Spleen (tissue), 11 donors: ENCODE data around the gene RBM5. TPM values are rescaled to one million over a fixed set of nuclear protein-coding genes. Genes with fewer than 3 reads are reported as not detected.

Experiments used
- DNase-seq: peaks from one replicate; pipeline ENCODE4 v3.0.0-alpha.2; 2020
- H3K27ac ChIP-seq, 8 donors: fragments of 200-600 bp; sonication (generic) in 7 of 8; 1 replicate in 4 of 8; 2 replicates in 4 of 8; pipeline versions ENCODE4 v1.5.0 to v1.8.0; 2016 to 2021; ENCODE audit warnings: inconsistent platforms in 4 of 8, mild to moderate bottlenecking in 4 of 8, moderate library complexity in 1 of 8
- H3K27me3 ChIP-seq, 7 donors: fragments of 200-600 bp; sonication (generic) in 6 of 7; replicated peaks in 1 of 7; 1 replicate in 4 of 7; 2 replicates in 3 of 7; pipeline versions ENCODE4 v1.5.0 to v1.8.0; 2016 to 2021; ENCODE audit warnings: inconsistent platforms in 3 of 7, mild to moderate bottlenecking in 1 of 7
- H3K36me3 ChIP-seq, 6 donors: fragments of 200-600 bp; sonication (generic) in 5 of 6; 1 replicate in 4 of 6; 2 replicates in 2 of 6; pipeline versions ENCODE4 v1.5.0 to v1.8.0; 2016 to 2021; ENCODE audit warnings: inconsistent platforms in 2 of 6
- H3K4me1 ChIP-seq, 6 donors: fragments of 200-600 bp; sonication (generic) in 5 of 6; 1 replicate in 3 of 6; 2 replicates in 3 of 6; pipeline versions ENCODE4 v1.5.0 to v1.8.0; 2016 to 2021; ENCODE audit warnings: inconsistent platforms in 3 of 6
- H3K4me3 ChIP-seq, 8 donors: fragments of 200-600 bp; sonication (generic) in 7 of 8; 1 replicate in 4 of 8; 2 replicates in 4 of 8; pipeline versions ENCODE4 v1.5.0 to v1.8.0; 2016 to 2021; ENCODE audit warnings: inconsistent platforms in 4 of 8, mild to moderate bottlenecking in 4 of 8, moderate library complexity in 2 of 8
- H3K9me3 ChIP-seq, 8 donors: fragments of 200-600 bp; sonication (generic) in 7 of 8; 1 replicate in 4 of 8; 2 replicates in 4 of 8; pipeline versions ENCODE4 v1.5.0 to v1.8.0; 2016 to 2021; ENCODE audit warnings: inconsistent platforms in 4 of 8
- POLR2A ChIP-seq, 3 donors: fragments of 450-650 bp; IDR thresholded peaks; one replicate each; pipeline ENCODE4 v1.5.1; 2017; ENCODE audit warnings: antibody characterized with exemption in 3 of 3, mild to moderate bottlenecking in 1 of 3
- POLR2AphosphoS5 ChIP-seq, 3 donors: sonication (generic); formaldehyde crosslinking; IDR thresholded peaks; one replicate each; pipeline ENCODE4 v1.5.1; 2017; ENCODE audit warnings: antibody characterized with exemption in 3 of 3
- WGBS, 5 donors: extraction: QIAGEN DNeasy Blood & Tissue Kit in 3 of 5; methylation state at CpG; one replicate each; pipeline versions ENCODE4 v1.1.5 to v1.1.7; 2013 to 2018; 5-methylcytosine and 5-hydroxymethylcytosine counted together
- intact Hi-C: fragments of 100-400 bp; cut with DNase I; formaldehyde crosslinking; loops from one replicate; pipeline ENCODE4 v1.15.0; 2023; ENCODE audit warnings: low total_unique reads
- polyA plus RNA-seq, 3 donors: library from polyadenylated mRNA; stranded (reverse); fragments of 200-250 nt; gene quantifications; one replicate each; pipeline ENCODE4 v1.2.1, GENCODE V29; 2013
- total RNA-seq, 7 donors: library from RNA; depleted of rRNA in 3 of 7; stranded (reverse); fragments of >200 nt in 3 of 7; fragmentation: NEBNext Ultra II Directional in 4 of 7; extraction: Animal tissue kit (Norgen Biotek cat#: 25700) in 4 of 7; gene quantifications; one replicate each; pipeline versions ENCODE4 v1.1.0 to v1.2.1, GENCODE V29; 2016 to 2021
- TF ChIP-seq, protein P1 (sequence below), 11 experiments: fragments of 200-600 bp in 7 of 11; fragments of 450-650 bp in 4 of 11; sonication (generic) in 4 of 11; IDR thresholded peaks in 8 of 11; conservative IDR thresholded peaks in 3 of 11; 1 replicate in 7 of 11; 2 replicates in 4 of 11; pipeline versions ENCODE4 v1.4.0 to v1.8.0; 2016 to 2021; ENCODE audit warnings: antibody characterized with exemption in 11 of 11, inconsistent platforms in 4 of 11, mild to moderate bottlenecking in 1 of 11
- donor health status: healthy with polysubstance abuse.
- donor health status: DM: no; HTN: no; CAD: no; lungs with moderate emphysema.
- donor health status: DM: no; HTN: no; CAD: no.
- donor health status: Bipolar disorder and iron deficiency.
- donor health status: healthy.
- donor health status: DM: no; HTN: no; CAD: no.
- donor health status: DM: yes; HTN: yes; CAD: no.

RBM5 gene
- total and polyA plus RNA-seq, 10 donors: 79.2 to 381 (median 234) TPM

DNA sequence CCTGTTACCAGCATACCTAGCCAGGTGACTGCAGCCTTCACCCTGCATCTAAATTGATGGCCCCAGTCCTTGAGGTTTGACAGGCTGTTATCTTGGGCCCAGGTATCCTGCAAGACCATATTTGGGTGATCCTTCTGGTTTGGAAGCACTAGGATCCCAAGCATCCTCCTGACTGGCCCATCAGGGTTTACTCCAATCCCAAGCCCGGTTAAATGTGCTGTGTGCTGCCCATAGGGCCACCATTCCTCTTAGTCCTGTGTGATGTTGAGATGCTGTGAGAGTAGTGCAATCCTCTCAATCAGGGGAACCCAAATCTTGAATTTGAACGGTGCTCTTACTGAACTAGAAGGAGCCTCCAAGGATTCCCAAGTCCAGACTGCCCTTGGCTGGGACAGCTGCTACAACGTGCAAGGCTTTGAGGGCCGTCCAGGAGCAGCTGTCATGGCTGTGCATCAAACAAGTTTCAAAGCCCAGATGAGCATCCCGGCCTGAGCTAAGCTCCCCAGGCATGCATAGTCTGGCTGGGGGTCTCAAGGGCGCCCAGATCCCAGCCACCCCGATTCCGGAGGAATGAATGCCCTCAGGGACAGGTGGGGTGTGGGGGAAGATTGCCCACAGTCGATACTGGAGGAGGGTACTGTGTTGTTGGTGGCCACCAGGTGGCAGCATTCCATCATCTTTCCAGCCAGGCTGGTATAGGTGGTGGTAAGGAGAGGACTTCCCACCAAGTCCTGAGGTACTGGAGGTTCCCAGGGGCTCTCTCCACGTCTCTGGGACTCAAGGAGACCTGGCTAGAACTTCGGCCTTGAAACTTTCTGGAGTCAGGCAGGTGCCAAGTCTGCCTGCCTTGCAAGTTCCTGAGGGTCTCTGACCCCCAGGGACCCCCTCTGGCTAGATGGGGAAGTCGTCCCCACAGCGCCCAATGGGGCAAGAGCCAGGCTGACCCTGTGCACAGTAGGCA is 32.6 kb downstream of the RBM5 start:
- DNase-seq: peak; percentile 89
- TF ChIP-seq POLR2A (IDR thresholded peaks at IDR 0.05) (no peak), POLR2AphosphoS5 (IDR thresholded peaks at IDR 0.05) (peak; percentile 69 to 86 (median 79))
- TF ChIP-seq, protein P1, sequence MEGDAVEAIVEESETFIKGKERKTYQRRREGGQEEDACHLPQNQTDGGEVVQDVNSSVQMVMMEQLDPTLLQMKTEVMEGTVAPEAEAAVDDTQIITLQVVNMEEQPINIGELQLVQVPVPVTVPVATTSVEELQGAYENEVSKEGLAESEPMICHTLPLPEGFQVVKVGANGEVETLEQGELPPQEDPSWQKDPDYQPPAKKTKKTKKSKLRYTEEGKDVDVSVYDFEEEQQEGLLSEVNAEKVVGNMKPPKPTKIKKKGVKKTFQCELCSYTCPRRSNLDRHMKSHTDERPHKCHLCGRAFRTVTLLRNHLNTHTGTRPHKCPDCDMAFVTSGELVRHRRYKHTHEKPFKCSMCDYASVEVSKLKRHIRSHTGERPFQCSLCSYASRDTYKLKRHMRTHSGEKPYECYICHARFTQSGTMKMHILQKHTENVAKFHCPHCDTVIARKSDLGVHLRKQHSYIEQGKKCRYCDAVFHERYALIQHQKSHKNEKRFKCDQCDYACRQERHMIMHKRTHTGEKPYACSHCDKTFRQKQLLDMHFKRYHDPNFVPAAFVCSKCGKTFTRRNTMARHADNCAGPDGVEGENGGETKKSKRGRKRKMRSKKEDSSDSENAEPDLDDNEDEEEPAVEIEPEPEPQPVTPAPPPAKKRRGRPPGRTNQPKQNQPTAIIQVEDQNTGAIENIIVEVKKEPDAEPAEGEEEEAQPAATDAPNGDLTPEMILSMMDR (IDR thresholded peaks at IDR 0.05 in 8 of 11, conservative IDR thresholded peaks at IDR 0.05 in 3 of 11): peak; percentile 71 to 91 (median 85)
- peaks cover 3 to 52% (median 27%) of the 10 kb centered on the region in 6 donors for H3K4me1 ChIP-seq
- 35 to 41% (median 38%) methylated on average over 11 to 13 of the region's 13 CpGs for WGBS, 5 donors
- H3K4me3 ChIP-seq: no peak overlapping the region
- peak overlapping the region in 3 of 8 donors; percentile 15 to 48 (median 16) for H3K27ac ChIP-seq
- intact Hi-C loops: loop anchor here (5.0 to 10.0 kb wide), 2 partner anchors 66 to 153 kb away; partner anchors contain the start of gene LSMEM2
- H3K36me3 ChIP-seq: peaks cover 4 to 73% (median 49%) of the 10 kb centered on the region in 6 donors
- no peaks in the 10 kb centered on the region for H3K27me3 ChIP-seq
- no peaks in the 10 kb centered on the region for H3K9me3 ChIP-seq

DNA sequence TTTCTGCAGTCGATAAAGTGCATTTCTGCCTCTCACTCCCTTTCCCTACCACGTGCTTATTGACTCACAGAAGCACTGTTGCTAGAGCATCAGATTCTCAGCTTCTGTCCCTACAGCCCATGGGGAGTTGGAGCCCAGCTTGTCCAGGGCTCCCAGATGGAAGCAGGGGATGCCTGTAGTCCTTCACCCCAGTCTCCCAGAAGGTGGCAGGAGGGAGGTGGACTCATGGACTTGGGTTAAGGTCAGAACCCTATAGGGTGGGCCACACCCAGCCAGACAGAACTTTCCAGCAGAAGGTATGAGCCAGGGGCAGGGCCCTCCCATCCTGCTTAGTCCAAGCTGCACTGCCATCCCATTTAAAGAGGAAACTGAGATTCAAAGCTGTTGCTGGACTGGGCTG is 33.4 kb downstream of the RBM5 start:
- DNase-seq: peak; percentile 25
- 72 to 92% (median 73%) methylated on average over 2 of the region's 2 CpGs for WGBS, 5 donors
- Histone ChIP-seq H3K36me3 (peaks cover 4 to 66% (median 42%) of the 10 kb centered on the region in 6 donors), H3K27ac (peak overlapping the region in 3 of 8 donors; percentile 15 to 48 (median 16)), H3K4me3 (no peak overlapping the region), H3K27me3 (no peaks in the 10 kb centered on the region), H3K4me1 (peaks cover 3 to 59% (median 31%) of the 10 kb centered on the region in 6 donors), H3K9me3 (no peaks in the 10 kb centered on the region)
- intact Hi-C loops: loop anchor here (5.0 to 10.0 kb wide), 2 partner anchors 65 to 153 kb away; partner anchors contain the start of gene LSMEM2
- no peak for TF ChIP-seq POLR2AphosphoS5 (IDR thresholded peaks at IDR 0.05)
- no peak for TF ChIP-seq POLR2A (IDR thresholded peaks at IDR 0.05)
- TF ChIP-seq, protein P1 (IDR thresholded peaks at IDR 0.05 in 8 of 11, conservative IDR thresholded peaks at IDR 0.05 in 3 of 11): no peak

DNA sequence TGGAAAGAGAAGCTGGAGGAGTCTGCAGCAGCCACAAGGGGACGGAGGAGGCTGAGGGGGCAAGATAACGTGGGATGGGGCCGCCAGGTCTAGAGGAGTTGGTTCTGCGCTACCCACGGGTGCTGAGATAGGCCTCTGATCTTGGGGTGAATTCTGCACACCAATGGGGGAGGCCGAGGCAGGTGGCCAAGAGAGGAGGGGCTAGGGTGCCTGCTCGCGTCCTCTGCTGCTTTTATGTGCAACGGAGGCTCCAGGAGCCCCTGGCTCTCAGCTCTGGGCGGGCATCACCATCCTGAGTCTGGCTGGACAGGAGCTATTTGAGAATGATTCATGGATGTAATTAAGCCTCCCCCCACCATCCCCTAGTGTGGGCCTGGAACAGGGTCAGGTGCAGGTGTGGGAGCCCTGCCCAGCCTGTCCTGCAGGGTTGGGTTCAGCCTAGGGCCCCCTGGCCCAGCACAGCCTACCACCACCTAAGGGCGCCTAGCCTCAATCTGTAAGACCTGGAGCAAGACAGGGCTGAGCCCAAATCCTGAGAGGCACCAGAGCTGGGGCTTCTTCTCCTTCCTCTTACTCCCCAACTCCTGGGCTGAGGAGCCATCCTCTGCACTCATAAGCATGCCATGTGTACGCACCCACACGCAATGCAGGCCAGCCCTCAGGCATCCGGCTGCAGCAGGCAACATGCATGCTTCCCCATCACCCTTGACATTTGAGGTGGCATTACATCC is 34.1 kb downstream of the RBM5 start:
- Histone ChIP-seq H3K4me3 (no peak overlapping the region), H3K9me3 (no peaks in the 10 kb centered on the region), H3K27ac (peak overlapping the region in 2 of 8 donors; percentile 15 to 16), H3K4me1 (peaks cover 3 to 59% (median 31%) of the 10 kb centered on the region in 6 donors), H3K27me3 (no peaks in the 10 kb centered on the region), H3K36me3 (peaks cover 4 to 58% (median 34%) of the 10 kb centered on the region in 6 donors)
- TF ChIP-seq POLR2A (IDR thresholded peaks at IDR 0.05) (no peak), POLR2AphosphoS5 (IDR thresholded peaks at IDR 0.05) (peak; percentile 43 to 62 (median 43))
- intact Hi-C loops: loop anchor here (5.0 to 10.0 kb wide), 2 partner anchors 64 to 152 kb away; partner anchors contain the start of gene LSMEM2
- peak; percentile 63 for DNase-seq
- 81 to 89% (median 81%) methylated on average over 13 to 14 of the region's 14 CpGs for WGBS, 5 donors

DNA sequence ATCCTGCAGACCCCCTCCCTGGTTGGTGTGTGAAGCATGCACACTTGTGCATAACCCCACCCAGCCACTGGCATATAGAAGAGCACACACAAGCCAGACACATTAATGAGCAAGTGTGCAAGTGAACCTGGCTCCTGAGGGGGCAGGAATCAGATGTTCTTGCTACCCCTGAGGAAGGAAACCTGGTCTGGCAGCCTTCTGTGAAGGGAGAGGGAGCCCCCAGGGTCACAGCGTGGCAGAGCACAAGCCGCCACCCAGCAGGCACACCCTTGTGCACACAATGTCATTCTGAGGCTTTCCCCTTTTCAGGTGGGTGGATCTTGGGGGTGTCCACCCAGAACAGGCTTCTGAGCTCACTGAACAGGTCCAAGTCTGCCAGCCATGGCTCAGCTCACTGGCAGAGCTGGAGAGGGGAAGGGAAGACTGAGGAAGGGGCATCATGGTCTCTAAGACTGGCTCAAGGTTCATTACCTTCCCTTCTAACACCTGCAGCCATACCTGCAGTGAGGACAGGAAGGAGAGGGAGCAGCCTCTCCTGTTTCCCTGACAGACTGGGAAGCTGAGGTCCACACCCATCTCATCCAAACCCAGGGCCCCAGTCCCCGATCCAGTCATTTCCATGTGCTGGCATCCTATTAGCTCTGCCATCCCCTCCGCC is 34.8 kb downstream of the RBM5 start:
- intact Hi-C loops: loop anchor here (5.0 to 10.0 kb wide), 2 partner anchors 64 to 151 kb away; partner anchors contain the start of gene LSMEM2
- WGBS, 5 donors: 50 to 65% (median 56%) methylated on average over 2 to 4 of the region's 4 CpGs
- DNase-seq: no peak

More for the DNA sequence above, 34.8 kb downstream of the RBM5 start:
- H3K9me3 ChIP-seq: no peaks in the 10 kb centered on the region
- no peak overlapping the region for H3K27ac ChIP-seq
- peaks cover 3 to 59% (median 31%) of the 10 kb centered on the region in 6 donors for H3K4me1 ChIP-seq
- H3K4me3 ChIP-seq: no peak overlapping the region
- peaks cover 0 to 51% (median 27%) of the 10 kb centered on the region in 6 donors for H3K36me3 ChIP-seq
- TF ChIP-seq POLR2A (IDR thresholded peaks at IDR 0.05) (no peak), POLR2AphosphoS5 (IDR thresholded peaks at IDR 0.05) (peak in 2 of 3 donors; percentile 3 to 27)
- TF ChIP-seq, protein P1 (IDR thresholded peaks at IDR 0.05 in 8 of 11, conservative IDR thresholded peaks at IDR 0.05 in 3 of 11): no peak
- no peaks in the 10 kb centered on the region for H3K27me3 ChIP-seq
